SK-N-SH (cell line): Measurements from ENCODE around the gene DENND6A.

Experiments
- CHD2 ChIP-seq: fragments of 150-350 bp; IDR thresholded peaks from 2 replicates; pipeline ENCODE4 v1.6.1; 2018; ENCODE audit warnings: low read length; ENCODE audit not compliant: partially characterized antibody
- EP300 ChIP-seq, 2 experiments: IDR thresholded peaks; 2 replicates each; pipeline versions ENCODE4 v1.4.0 to v1.6.1; 2012; ENCODE audit warnings: borderline replicate concordance in 1 of 2, low read depth in 1 of 2, low read length in 1 of 2
- FOXJ3 ChIP-seq: sonication (generic); formaldehyde crosslinking; IDR thresholded peaks from 2 replicates; pipeline ENCODE4 v1.5.1; 2020; ENCODE audit warnings: mild to moderate bottlenecking, missing genetic modification reagents
- POLR2AphosphoS5 ChIP-seq: IDR thresholded peaks from 2 replicates; pipeline ENCODE4 v1.6.1; 2012; ENCODE audit warnings: low read depth, low read length
- RAD21 ChIP-seq: IDR thresholded peaks from 2 replicates; pipeline ENCODE4 v1.6.1; 2012; ENCODE audit warnings: mild to moderate bottlenecking, low read length
- RCOR1 ChIP-seq: fragments of 150-350 bp; IDR thresholded peaks from 2 replicates; pipeline ENCODE4 v1.6.1; 2017; ENCODE audit warnings: antibody characterized with exemption, low read length
- SMC3 ChIP-seq: IDR thresholded peaks from 2 replicates; pipeline ENCODE4 v1.6.1; 2012; ENCODE audit warnings: low read depth, low read length, improper control_type of control experiment
- USF2 ChIP-seq: fragments of 150-350 bp; IDR thresholded peaks from 2 replicates; pipeline ENCODE4 v1.6.1; 2017; ENCODE audit warnings: antibody characterized with exemption, low read length, low read depth, borderline replicate concordance
- TF ChIP-seq, protein P1 (sequence below): fragments of 200-600 bp; sonication (generic); IDR thresholded peaks from 2 replicates; pipeline ENCODE4 v1.6.1; 2017; ENCODE audit warnings: antibody characterized with exemption, mild to moderate bottlenecking, moderate library complexity
- TF ChIP-seq, protein P2 (sequence below): IDR thresholded peaks from 2 replicates; pipeline ENCODE4 v1.6.1; 2012; ENCODE audit warnings: mild to moderate bottlenecking, low read depth, low read length, moderate library complexity
- TF ChIP-seq, protein P3 (sequence below): IDR thresholded peaks from 2 replicates; pipeline ENCODE4 v1.4.0; 2012; ENCODE audit warnings: low read depth
- TF ChIP-seq, protein P4 (sequence below): IDR thresholded peaks from 2 replicates; pipeline ENCODE4; 2012

- TF ChIP-seq EP300 (IDR thresholded peaks at IDR 0.05; ENCODE audit: borderline replicate concordance in 1 of 2, low read depth in 1 of 2, low read length in 1 of 2) (no peak), CHD2 (no peak), FOXJ3 (CRISPR knock-in tag) (no peak), RCOR1 (no peak), USF2 (no peak), SMC3 (no peak), RAD21 (no peak), POLR2AphosphoS5 (no peak)
- TF ChIP-seq, protein P1, sequence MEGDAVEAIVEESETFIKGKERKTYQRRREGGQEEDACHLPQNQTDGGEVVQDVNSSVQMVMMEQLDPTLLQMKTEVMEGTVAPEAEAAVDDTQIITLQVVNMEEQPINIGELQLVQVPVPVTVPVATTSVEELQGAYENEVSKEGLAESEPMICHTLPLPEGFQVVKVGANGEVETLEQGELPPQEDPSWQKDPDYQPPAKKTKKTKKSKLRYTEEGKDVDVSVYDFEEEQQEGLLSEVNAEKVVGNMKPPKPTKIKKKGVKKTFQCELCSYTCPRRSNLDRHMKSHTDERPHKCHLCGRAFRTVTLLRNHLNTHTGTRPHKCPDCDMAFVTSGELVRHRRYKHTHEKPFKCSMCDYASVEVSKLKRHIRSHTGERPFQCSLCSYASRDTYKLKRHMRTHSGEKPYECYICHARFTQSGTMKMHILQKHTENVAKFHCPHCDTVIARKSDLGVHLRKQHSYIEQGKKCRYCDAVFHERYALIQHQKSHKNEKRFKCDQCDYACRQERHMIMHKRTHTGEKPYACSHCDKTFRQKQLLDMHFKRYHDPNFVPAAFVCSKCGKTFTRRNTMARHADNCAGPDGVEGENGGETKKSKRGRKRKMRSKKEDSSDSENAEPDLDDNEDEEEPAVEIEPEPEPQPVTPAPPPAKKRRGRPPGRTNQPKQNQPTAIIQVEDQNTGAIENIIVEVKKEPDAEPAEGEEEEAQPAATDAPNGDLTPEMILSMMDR, result no peak
- TF ChIP-seq, protein P2, sequence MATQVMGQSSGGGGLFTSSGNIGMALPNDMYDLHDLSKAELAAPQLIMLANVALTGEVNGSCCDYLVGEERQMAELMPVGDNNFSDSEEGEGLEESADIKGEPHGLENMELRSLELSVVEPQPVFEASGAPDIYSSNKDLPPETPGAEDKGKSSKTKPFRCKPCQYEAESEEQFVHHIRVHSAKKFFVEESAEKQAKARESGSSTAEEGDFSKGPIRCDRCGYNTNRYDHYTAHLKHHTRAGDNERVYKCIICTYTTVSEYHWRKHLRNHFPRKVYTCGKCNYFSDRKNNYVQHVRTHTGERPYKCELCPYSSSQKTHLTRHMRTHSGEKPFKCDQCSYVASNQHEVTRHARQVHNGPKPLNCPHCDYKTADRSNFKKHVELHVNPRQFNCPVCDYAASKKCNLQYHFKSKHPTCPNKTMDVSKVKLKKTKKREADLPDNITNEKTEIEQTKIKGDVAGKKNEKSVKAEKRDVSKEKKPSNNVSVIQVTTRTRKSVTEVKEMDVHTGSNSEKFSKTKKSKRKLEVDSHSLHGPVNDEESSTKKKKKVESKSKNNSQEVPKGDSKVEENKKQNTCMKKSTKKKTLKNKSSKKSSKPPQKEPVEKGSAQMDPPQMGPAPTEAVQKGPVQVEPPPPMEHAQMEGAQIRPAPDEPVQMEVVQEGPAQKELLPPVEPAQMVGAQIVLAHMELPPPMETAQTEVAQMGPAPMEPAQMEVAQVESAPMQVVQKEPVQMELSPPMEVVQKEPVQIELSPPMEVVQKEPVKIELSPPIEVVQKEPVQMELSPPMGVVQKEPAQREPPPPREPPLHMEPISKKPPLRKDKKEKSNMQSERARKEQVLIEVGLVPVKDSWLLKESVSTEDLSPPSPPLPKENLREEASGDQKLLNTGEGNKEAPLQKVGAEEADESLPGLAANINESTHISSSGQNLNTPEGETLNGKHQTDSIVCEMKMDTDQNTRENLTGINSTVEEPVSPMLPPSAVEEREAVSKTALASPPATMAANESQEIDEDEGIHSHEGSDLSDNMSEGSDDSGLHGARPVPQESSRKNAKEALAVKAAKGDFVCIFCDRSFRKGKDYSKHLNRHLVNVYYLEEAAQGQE, result no peak
- TF ChIP-seq, protein P3, sequence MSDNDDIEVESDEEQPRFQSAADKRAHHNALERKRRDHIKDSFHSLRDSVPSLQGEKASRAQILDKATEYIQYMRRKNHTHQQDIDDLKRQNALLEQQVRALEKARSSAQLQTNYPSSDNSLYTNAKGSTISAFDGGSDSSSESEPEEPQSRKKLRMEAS, result no peak
- TF ChIP-seq, protein P4, sequence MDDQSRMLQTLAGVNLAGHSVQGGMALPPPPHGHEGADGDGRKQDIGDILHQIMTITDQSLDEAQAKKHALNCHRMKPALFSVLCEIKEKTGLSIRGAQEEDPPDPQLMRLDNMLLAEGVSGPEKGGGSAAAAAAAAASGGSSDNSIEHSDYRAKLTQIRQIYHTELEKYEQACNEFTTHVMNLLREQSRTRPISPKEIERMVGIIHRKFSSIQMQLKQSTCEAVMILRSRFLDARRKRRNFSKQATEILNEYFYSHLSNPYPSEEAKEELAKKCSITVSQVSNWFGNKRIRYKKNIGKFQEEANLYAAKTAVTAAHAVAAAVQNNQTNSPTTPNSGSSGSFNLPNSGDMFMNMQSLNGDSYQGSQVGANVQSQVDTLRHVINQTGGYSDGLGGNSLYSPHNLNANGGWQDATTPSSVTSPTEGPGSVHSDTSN, result no peak
Observed at GRCh38 chr3:57644740-57645139, 48.1 kb downstream of the DENND6A start.
